Measurements from ENCODE around the gene ACTG2.
A peak's percentile ranks its signal among the peaks of the same experiment; 100 is the strongest.

Gene ACTG2

DNA sequence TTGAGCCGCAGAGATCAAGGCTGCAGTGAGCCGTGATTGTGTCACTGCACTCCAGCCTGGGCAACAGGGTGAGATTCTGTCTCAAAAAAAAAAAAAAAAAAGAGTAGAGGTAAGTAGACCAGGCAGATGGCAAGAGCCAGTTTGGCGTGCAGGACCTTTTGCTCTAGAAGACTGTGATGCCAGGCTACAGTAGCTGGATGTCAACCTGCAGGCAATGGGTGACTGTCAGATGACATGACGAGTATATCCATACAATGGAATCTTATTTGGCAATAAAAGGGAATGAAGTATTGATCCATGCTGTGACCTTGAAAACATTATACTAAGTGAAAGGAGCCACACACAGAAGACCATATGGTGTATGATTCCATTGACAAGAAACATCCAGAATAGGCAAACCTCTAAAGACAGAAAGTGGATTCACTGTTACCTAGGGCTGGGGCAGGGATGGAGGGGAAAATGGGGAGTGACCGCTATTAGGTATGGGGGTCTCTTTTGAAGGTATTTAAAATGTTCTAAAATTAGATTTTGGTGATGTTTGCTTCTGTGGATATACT, 22.7 kb downstream of the ACTG2 start:
- no peak for DNase-seq

DNA sequence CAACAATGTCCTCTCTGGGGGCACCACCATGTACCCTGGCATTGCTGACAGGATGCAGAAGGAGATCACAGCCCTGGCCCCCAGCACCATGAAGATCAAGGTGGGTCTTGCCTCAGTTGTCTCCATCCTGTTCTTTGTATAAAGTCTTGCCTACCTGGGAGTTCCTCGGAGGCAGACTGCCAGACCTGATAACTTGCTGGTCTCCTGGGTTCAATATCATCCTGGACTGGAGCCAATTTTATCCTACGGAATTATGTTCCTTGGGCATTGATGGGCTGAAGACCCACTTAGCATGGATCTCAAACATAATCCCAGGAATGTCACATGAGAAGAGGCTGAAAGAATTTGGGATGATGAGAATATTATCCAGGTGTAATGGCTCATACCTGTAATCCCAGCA, 23.9 kb downstream of the ACTG2 start:
- DNase-seq, result no peak

DNA sequence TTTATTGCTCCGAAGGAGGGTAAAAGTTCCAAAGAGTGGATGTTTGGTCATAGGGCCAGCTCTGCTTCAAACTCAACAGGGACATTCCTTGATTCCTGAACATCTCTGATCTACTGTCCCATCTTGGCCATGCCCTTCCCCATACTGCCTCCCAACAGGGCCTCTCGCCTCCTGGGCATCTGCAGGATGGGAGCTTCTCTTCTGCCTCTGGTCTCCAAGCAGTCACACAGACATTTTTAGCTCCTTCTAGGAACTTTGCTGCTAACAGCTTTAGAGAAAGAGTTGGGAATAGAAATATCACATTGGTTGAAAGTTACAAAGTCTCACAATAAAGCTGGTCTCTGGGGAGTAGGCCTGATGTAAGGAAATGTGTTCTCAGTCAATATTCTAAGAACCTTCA, 24.5 kb downstream of the ACTG2 start:
- no peak for DNase-seq

DNA sequence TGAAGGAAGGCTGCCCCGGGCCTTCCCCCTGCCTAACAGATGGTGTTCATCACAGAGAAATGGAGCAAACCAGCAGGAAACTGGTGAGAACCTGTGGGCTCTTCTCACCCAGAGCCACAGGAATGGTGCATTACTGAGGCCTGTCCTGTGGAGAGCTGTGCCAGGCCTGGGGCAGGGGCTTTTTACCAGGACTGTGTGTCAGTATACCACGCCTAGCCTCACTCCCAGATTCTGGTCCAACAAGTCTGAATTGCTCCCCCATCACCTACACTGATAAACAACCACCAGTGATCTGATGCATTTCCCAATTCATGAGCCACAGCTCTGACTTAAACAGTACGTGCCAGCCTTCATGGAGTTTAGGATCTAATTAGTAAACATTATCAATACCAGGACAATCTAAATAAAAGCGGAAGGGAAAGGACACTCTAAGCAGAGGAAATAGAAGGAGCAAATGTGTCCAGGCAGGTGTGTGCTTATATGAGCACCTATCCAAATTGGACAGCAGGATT, 24.9 kb downstream of the ACTG2 start:
- no peak for DNase-seq

DNA sequence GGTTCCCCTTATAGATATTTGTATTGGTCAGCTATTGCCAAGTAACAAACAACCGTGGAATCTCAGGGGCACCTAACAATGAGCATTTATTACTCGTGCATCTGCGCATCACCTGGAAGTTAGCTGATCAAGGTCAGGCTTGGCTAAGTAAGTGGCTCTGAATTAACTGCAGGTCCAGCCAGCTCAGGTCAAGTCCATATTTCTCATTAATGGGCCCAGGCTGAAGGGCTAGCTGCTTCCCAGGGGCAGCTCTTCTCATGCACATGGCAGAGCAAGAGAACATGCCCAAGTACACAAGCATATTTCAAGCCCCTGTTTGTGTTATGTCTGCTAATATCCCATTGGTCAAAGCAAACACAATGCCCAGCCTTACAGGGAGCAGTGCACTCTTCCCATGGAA, 26.0 kb downstream of the ACTG2 start:
- DNase-seq, result no peak

DNA sequence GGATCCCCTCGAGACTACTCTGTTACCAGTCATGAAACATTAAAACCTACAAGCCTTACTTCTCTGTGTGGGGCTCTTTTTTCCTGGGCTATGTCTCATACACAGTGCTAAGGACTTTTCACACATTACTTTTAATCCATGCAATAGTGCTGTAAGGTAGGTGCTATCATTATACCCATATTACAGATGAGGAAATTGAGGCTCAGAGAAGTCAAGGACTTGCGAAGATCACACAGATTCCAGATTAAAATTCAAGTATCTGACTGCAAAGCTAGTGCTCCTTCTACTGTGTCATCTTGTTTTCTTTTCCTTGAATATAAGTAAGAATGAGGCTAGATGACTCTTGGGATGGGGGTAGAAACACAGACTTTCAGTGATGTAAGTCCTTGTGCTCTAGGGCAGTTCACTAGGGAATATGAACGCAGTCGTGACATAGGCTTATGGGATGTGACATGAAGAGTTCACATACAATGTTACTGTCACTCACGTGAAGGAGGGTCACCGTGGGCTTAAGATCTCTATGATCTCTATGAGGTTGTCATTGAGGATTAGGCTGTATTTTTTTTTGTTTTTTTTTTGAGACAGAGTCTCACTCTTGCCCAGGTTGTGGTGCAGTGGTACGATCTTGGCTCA, 26.9 kb downstream of the ACTG2 start:
- no peak for DNase-seq

DNA sequence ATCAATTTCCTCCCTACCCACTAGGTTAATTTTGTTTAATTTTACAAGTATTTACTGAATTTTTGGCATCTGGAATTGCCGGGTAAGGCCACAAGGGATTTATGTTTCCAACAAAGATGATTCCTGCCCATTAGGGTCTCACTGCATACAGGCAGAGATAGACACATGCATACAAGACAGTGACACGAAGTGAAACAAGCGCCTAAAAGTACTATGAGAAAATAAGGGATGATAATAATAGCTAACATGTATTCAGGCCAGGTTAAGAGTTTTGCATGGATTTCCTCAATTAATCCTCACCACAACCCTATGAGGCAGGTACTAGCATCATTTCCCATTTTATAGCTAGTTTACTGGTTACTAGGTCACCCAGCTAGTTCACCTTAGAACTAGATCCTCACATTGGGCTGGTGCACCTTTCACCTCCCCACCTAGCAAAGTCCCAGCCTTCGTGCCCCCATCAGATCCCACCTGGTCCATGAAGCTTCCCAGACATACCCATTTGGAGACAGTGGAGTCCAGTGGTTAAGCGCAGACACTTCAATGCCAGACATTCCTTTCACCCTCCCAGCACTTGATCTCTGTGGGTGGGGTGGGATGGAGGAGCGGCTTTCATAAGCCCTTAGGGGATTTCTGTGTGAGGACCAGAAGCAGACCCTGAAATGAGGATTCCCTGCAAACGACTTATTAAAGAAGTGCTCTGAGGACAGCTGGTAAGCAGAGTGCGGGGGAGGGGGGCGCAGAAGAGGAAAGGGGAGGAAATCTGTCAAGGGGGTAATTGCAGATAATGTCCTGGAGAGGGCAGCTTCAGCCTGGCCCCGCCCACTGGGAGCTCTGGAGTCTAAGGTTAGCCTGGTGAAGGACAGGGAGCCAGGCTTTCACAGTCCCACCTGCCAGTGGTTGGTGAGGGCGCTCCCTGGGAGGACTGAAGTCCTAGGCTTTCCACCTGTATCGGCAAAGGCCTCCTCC, 28.1 kb downstream of the ACTG2 start:
- DNase-seq, result no peak

DNA sequence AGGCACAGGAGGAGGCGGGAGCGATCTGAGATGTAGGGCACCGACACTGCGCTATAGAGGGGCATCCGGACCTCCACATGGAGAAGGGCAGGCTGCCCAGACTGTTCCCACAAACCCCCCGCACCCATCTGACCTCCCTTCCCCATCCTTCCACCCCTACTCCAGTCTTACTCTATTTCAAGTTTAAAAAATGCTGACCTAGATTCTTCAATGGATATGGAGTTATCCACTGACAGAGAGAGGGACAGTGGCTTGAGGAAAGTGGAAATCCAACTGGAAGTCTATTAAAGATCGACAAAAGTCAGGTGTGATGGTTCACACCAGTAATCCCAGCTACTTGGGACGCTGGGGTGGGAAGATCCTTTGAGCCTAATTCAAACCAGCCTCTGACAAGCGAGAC, 28.8 kb downstream of the ACTG2 start:
- DNase-seq, result no peak

DNA sequence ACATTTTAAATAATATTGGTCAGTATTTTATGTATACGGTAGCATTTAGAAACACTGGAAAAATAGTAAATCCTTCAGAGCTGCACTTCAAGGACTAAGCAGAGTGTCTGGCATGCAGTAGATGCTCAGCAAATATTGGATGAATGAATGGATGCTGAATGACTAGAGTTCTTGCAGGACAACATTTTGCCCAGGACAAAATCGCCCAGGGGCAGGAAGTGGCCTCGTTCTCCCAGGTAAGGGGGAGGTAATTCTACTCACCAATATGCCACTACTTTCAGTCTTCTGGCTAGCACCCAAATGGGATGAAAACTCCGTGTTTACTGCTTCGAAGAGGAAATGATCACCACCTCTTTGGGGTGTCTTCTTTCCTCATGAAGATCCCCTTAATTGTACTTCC, 29.9 kb downstream of the ACTG2 start:
- DNase-seq, result no peak

DNA sequence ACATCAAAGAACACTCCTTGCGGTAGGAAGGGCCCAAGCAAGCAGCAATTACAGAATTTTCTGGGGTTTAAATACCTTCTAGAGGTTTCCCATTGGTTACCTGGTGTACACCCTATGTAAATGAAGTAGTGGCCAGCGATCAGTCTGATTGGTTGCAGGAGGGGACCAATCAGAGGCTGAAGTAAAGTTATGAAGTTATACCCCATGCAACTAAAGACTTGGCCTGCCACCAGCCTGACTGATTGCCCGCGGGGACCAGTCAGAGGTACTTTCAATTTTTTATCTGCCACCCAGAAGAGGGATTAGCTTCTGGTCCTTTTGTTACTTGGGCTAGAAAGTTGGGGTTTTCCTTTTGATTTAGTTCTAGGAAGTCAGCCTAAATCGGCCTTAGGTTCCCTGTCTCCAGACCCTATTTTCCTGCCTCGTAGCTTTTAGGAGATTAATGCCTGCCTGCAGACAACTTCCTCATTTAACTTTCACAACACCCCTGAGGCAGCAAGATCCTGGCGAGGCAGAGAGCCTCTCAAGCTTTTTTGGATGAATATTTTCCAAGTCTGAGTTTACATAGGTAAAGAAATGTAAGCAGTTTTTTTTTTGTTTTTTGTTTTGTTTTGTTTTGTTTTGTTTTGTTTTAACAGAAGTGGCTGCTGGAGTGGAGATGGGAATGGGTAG, 32.4 kb downstream of the ACTG2 start:
- DNase-seq, result no peak

DNA sequence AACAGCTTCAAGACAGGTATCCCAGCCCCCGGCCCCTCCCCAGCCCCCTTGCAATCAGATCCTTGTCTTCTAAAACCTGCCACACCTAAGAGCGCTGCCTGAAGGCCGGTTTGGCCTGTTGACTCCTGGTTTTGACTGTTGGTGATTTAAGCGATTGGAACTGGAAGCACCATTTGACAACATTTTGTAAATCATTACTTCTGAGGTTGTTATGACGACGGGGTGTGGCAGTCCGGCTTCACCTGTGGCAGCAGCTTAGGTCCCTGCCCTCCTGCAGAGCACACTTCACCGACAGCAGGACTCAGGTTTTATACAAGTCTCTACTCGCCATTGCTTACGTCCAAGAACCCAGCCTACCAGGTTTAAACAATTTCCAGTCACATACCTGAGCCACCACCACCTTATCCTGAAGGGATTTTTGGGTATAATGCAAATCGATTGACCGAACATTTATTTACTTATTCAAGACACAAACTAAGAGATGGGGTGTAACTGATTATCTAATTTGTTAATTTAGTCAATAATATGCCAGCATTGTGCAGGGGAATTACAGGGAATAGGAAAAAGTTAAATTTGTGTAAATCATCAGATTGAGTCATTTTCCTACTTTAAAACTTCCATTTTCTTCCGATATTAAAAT, 33.2 kb downstream of the ACTG2 start:
- DNase-seq, result no peak

DNA sequence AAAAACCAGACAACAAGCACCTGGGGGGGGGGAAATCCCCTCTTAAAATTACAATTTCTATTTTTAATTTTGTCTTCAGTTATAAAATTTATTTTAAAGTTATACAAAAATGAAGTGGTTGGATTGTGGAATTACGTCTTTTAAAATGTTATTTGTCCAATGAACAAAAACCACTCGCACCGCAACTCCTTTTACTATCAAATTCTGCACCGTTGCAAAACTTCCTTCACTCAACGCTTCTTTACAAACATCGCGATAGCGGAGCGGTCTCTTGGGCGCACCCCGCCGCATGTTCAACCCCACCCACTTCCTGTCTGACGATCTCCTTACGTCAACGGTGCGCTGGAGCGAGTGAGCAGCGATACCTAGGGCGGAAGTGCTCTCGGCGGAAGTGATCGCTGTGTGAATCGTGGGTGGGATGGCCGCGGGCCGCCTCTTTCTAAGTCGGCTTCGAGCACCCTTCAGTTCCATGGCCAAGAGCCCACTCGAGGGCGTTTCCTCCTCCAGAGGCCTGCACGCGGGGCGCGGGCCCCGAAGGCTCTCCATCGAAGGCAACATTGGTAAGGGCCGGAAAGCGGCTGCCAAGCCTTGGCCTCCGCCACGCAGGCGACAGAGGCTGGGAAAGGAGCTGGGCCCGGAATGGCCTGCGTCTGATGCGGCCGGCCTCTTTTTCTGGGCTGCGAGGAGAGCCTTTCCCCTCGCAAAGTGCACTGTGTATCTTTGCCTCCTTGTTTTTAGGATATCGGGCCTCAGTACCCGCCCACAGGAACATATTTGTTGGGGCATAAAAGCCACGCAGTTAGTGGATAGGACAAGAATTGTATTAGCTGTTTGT, 33.9 kb downstream of the ACTG2 start, which contains the start of gene DGUOK:
Gene DGUOK (plus strand): TSS at position 388 of the 835 bp plus-strand sequence. CDS start 31 bp downstream, at position 419.
- DNase-seq, result peak; percentile 94

DNA sequence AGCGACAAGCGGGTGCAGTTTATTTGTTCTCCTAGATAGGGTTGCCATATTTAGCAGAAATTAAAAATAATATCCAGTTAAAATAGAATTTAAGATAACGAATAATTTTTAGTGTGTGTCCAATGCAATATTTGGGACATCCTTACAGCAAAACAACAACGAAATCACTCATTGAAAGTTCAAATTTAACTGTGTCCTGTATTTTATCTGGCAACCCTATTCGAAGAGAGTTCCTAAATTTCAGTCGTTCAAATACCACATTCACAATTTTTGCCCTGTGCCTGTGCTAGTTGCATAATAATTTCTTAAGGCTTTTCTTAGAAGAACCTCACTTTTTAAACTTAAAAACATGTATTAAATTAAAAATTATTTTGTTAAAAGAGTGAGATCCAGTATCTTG, 34.5 kb downstream of the ACTG2 start:
- no peak for DNase-seq

DNA sequence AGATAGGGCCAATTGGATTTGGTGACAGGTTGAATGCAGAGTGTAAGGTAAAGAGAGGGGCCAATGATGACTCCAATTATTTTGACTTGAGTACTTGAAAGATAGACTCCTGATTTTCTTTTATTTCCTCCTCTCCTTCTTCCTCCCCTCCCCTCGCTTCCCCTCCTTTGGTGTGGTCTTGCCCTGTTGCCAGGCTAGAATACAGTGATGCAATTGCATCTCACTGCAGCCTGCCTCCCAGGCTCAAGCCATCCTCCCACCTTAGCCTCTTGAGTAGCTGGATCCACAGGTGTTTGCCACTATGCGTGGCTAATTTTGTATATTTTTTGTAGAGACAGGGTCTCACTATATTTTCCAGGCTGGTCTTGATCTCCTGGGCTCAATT, 36.1 kb downstream of the ACTG2 start:
- no peak for DNase-seq

DNA sequence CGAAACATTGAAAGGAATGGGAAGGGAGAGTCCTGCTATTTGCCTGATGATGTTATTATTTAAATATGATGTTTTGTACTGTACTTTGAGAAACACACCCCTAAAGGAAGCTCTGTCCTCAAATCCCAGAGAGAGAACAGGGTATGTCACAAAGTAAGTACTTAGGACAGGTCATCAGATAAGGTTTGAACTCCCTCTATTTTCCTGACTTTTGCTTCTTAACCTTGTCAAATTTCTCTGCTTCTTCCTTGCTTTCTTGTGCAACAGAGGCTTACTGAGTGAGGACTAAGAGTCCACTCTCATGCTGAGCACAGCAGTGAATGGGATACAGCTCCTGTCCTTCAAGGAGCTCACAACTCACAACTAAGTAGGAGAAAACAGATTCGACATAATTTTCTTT, 37.6 kb downstream of the ACTG2 start:
- no peak for DNase-seq

DNA sequence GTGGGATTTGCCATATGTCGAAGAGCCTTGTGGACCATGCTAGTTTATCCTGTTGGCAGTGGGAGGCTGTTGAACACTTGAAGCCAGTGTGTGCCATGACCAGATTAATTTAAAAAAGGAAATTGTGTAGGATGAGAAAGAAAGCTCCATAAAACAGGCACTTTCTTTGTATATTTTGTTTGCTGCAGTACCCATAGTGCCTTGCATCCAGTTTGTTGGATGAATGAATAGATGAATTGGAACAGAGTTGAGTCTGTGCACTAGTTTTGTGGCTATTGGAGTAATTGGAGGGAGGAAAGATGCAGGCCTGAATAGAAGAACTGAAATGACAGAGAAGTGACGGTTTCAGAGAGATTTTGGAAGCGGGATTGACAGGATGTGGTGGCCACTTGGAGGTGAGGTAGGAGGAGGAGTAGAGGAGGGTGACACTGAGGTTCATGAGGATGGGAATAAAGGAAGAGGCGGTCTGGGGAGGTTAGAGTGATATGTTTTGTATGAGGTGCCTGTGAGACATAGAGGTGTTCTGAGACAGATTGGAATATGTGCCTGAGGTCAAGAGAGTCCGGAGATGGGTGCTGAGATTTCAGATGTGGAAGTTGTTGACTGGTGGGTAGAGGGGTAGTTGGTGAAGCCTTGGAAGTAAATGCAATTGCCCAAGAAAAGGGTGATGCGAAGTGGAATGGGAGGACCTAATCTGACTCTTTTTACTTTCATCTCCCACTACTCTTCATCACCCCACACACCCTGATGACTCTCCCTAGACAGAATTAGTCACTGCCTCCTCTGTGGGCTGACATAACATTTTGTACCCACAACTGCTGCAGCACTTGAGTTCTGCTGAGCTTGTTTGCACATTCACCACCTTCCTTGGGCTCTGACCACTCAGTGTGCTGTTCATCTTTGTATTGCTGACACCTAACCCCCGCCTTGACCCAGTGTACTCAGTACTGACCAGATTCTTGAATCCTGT, 39.0 kb downstream of the ACTG2 start:
- peak; percentile 15 for DNase-seq

DNA sequence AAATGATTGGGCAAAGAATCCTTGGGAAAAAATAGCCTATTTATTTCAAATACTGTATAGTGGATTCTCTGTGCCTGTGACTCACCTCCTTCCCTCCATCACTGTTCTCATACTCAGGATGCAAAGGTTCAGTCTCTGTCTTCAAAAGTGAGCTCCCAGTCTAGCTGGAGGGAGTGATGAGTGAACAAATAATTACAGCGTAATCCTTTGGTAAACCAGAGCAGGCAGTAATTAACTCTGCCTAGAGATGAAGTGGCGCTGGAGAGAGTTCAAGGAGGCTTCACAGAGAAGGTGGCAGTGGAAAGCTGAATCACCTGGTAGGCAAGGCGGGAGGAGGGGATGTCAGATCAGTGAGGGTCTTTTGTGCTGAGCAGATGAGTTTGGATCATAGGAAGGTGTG, 40.4 kb downstream of the ACTG2 start:
- DNase-seq, result no peak

DNA sequence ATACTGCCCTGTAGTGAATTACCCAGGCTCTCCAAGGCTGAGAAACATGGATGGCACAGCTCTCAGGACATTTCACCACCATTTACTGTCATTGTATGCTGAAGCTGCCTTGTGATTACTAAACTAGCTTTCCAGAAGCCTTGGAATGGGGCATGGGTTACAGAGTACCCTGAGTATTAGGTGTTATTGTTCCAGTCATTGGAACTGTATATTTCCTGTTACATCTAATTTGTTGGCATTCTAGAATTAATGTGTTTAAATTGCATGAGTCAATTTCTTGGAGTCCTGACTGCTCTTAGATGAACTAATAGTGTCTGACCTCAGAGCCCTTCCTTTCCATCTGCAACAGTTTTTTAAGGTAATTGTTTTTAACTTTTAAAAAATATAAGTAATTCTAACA, 42.8 kb downstream of the ACTG2 start:
- DNase-seq, result no peak

DNA sequence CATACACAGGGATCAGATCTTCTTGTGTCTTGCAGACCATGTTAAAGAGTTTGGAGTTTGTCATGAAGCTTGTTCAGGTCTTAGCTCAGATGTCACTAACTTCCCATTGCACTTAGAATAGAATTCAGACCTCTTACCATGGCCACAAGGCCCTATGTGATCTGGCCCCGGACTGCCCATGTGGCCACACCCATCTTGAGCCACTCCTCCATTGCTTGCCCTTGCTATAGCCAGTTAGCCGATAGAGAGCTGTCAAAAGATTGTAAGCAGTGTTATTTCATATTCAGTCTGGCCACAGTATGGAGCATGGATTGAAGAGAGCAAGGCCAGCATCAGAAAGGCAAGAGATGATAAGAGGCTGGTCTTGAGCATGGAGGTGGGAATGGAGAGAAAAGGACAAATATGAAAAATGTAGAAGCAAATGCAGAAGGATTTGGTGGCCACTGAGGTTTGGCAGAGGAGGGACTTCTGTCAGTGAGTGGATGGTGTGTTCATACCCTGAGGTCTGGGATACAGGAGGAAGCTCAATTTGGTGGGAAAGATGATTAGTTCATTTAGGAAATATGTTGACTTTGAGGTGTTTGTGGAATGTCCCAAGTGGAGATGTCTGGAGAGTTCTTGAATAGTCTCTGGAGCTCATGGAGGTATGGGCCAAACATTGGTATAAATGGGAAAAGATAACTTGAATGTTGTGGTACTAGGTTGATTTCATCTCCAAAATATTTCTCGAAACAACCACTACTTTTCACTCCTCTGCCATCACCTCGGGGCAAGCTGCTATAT, 44.5 kb downstream of the ACTG2 start:
- no peak for DNase-seq

DNA sequence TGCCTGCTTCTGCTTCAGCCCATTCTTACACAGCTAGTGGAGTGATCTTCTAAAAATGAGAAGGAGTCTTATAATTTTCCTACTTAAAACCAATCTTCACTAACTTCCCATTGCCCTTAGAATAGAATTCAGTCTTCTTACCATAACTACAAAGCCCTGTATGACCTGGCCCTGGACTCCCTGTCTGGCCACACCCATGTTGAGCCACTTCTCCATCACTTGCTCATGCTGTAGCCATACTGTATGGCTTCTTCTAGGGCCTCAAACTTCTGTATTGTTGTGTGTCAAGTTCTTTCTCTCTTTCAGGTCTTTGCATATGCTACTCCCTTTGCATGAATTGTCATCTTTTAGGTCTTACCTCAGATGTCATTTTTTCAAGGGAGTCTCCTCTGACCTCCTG, 45.1 kb downstream of the ACTG2 start:
- DNase-seq, result no peak

All from activated CD4-positive, alpha-beta T cell treated with anti-CD3 and anti-CD28 coated beads for 1 hour (primary cell).